H1 (cell line): ENCODE results near the gene CACNB4.

Source experiments
- CBX8 ChIP-seq: fragments of 300-800, 300-1000 bp; sonication (generic); IDR thresholded peaks from 2 replicates; pipeline ENCODE4 v1.7.1; 2016; ENCODE audit warnings: low read depth, low read length, borderline replicate concordance
- EP300 ChIP-seq, 2 experiments: IDR thresholded peaks; 1 replicate in 1 of 2; 2 replicates in 1 of 2; pipeline ENCODE4 v1.6.1; 2011 to 2012; ENCODE audit warnings: low read depth in 2 of 2, low read length in 2 of 2, mild to moderate bottlenecking in 2 of 2, borderline replicate concordance in 1 of 2, inconsistent platforms in 1 of 2, moderate library complexity in 1 of 2
- MAFK ChIP-seq: IDR thresholded peaks from 2 replicates; pipeline ENCODE4 v1.6.1; 2012; ENCODE audit warnings: low read depth, mild to moderate bottlenecking, improper control_type of control experiment, low read length
- POLR2A ChIP-seq, 2 experiments: IDR thresholded peaks; 1 replicate in 1 of 2; 2 replicates in 1 of 2; pipeline ENCODE4 v1.6.1; 2011; ENCODE audit warnings: low read depth in 2 of 2, low read length in 2 of 2, mild to moderate bottlenecking in 2 of 2; ENCODE audit errors: control extremely low read depth in 1 of 2
- POLR2AphosphoS5 ChIP-seq: IDR thresholded peaks from 2 replicates; pipeline ENCODE4 v1.6.1; 2011; ENCODE audit warnings: low read depth, low read length

DNA sequence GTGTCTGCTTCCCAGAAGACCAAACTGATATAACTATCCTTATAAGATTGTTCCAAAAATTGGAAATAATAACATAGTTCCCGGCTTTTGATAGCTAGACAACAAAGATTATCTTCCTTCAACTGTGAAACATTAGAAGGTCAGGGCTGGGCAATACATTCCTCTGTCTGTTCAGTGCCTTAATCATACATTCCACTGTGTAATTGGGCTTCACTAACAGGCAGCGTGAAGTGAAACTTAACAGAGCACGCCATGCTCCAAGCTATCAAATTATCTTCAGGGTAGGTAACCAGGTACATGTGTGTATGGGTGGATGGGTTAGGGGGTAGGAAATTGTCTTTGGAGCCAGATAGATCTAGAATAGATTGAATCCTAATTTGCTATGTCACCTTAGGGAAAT lies 247.1 kb downstream of the CACNB4 start:
- TF ChIP-seq CBX8 (no peak), EP300 (IDR thresholded peaks at IDR 0.05; ENCODE audit: borderline replicate concordance in 1 of 2, low read depth in 2 of 2, low read length in 2 of 2) (no peak), POLR2A (IDR thresholded peaks at IDR 0.05; ENCODE audit: control extremely low read depth in 1 of 2, low read depth in 2 of 2, low read length in 2 of 2) (no peak), MAFK (no peak), POLR2AphosphoS5 (no peak)
